ENCODE data around the gene KCNH6. TPM values are rescaled to one million over a fixed set of nuclear protein-coding genes. Genes with fewer than 3 reads are reported as not detected.

The KCNH6 gene
- total RNA-seq, 4 donors from 2014 or later: not detected

GRCh38 chr17:63517825-63518534 is 5.2 kb upstream of the KCNH6 start:
- Histone ChIP-seq H3K27ac (replicated peaks in 1 of 4) (no peak overlapping the region), H3K9me3 (no peaks in the 10 kb centered on the region), H3K36me3 (no peaks in the 10 kb centered on the region), H3K4me3 (no peak overlapping the region), H3K27me3 (peaks cover 0 to 37% (median 0%) of the 10 kb centered on the region in 4 donors), H3K4me1 (peaks cover 0 to 5% (median 3%) of the 10 kb centered on the region in 4 donors)
- no peak for TF ChIP-seq CTCF (IDR thresholded peaks at IDR 0.05)
- no peak for TF ChIP-seq EP300 (IDR thresholded peaks at IDR 0.05)
- TF ChIP-seq POLR2A (IDR thresholded peaks at IDR 0.05; ENCODE audit: low read depth): no peak
- intact Hi-C loops (cut with DNase I): no loop called here
- DNase-seq (ENCODE audit: extremely low spot score): no peak
- WGBS: 84% methylated on average over 8 of the region's 8 CpGs

GRCh38 chr17:63519116-63519881 is 3.9 kb upstream of the KCNH6 start:
- TF ChIP-seq POLR2AphosphoS5 (IDR thresholded peaks at IDR 0.05) (no peak), EP300 (IDR thresholded peaks at IDR 0.05) (no peak), CTCF (IDR thresholded peaks at IDR 0.05) (no peak), POLR2A (IDR thresholded peaks at IDR 0.05; ENCODE audit: low read depth) (no peak)
- no peaks in the 10 kb centered on the region for H3K9me3 ChIP-seq
- peaks cover 0 to 13% (median 9%) of the 10 kb centered on the region in 4 donors for H3K4me1 ChIP-seq
- H3K36me3 ChIP-seq: no peaks in the 10 kb centered on the region
- intact Hi-C loops (cut with DNase I): no loop called here
- no peak overlapping the region for H3K27ac ChIP-seq (replicated peaks in 1 of 4)
- no peak for DNase-seq (ENCODE audit: extremely low spot score)
- WGBS: 100% methylated on average over 1 of the region's 1 CpG
- no peak overlapping the region for H3K4me3 ChIP-seq
- peaks cover 0 to 49% (median 0%) of the 10 kb centered on the region in 4 donors for H3K27me3 ChIP-seq

- Histone ChIP-seq H3K36me3 (no peaks in the 10 kb centered on the region), H3K4me3 (no peak overlapping the region), H3K4me1 (peaks cover 0 to 13% (median 9%) of the 10 kb centered on the region in 4 donors), H3K9me3 (no peaks in the 10 kb centered on the region), H3K27ac (replicated peaks in 1 of 4) (no peak overlapping the region), H3K27me3 (peaks cover 0 to 58% (median 0%) of the 10 kb centered on the region in 4 donors)
- no peak for DNase-seq (ENCODE audit: extremely low spot score)
- intact Hi-C loops (cut with DNase I): no loop called here
- TF ChIP-seq CTCF (IDR thresholded peaks at IDR 0.05) (no peak), POLR2AphosphoS5 (IDR thresholded peaks at IDR 0.05) (no peak), POLR2A (IDR thresholded peaks at IDR 0.05; ENCODE audit: low read depth) (no peak), EP300 (IDR thresholded peaks at IDR 0.05) (no peak)
- 46% methylated on average over 5 of the region's 5 CpGs for WGBS
Measured at GRCh38 chr17:63519972-63520882, 2.9 kb upstream of the KCNH6 start.

- Histone ChIP-seq H3K27ac (replicated peaks in 1 of 4) (no peak overlapping the region), H3K36me3 (no peaks in the 10 kb centered on the region), H3K4me1 (peaks cover 0 to 13% (median 9%) of the 10 kb centered on the region in 4 donors), H3K9me3 (no peaks in the 10 kb centered on the region), H3K27me3 (peaks cover 0 to 55% (median 0%) of the 10 kb centered on the region in 4 donors), H3K4me3 (no peak overlapping the region)
- DNase-seq (ENCODE audit: extremely low spot score): no peak
- TF ChIP-seq EP300 (IDR thresholded peaks at IDR 0.05) (no peak), POLR2A (IDR thresholded peaks at IDR 0.05; ENCODE audit: low read depth) (no peak), CTCF (IDR thresholded peaks at IDR 0.05) (no peak), POLR2AphosphoS5 (IDR thresholded peaks at IDR 0.05) (no peak)
- WGBS: 90% methylated on average over 14 of the region's 14 CpGs
- intact Hi-C loops (cut with DNase I): no loop called here
Measured at GRCh38 chr17:63524051-63524450, 893 bp downstream of the KCNH6 start.

All from esophagus muscularis mucosa (tissue), 4 donors.